Esophagus muscularis mucosa (tissue), 3 donors: Measurements from ENCODE around the gene PCBP3.

Source experiments
- POLR2AphosphoS5 ChIP-seq, 2 donors: sonication (generic); formaldehyde crosslinking; IDR thresholded peaks; one replicate each; pipeline ENCODE4 v1.6.1; 2017; ENCODE audit warnings: antibody characterized with exemption in 2 of 2
- TF ChIP-seq, protein P1 (sequence below), 3 experiments: fragments of 200-600 bp in 2 of 3; fragments of 450-650 bp in 1 of 3; sonication (generic) in 2 of 3; IDR thresholded peaks; one replicate each; pipeline ENCODE4 v1.5.1; 2017 to 2019; ENCODE audit warnings: antibody characterized with exemption in 3 of 3, mild to moderate bottlenecking in 2 of 3, moderate library complexity in 1 of 3

GRCh38 chr21:45830720-45831366 is 187.3 kb downstream of the PCBP3 start:
- TF ChIP-seq, protein P1, sequence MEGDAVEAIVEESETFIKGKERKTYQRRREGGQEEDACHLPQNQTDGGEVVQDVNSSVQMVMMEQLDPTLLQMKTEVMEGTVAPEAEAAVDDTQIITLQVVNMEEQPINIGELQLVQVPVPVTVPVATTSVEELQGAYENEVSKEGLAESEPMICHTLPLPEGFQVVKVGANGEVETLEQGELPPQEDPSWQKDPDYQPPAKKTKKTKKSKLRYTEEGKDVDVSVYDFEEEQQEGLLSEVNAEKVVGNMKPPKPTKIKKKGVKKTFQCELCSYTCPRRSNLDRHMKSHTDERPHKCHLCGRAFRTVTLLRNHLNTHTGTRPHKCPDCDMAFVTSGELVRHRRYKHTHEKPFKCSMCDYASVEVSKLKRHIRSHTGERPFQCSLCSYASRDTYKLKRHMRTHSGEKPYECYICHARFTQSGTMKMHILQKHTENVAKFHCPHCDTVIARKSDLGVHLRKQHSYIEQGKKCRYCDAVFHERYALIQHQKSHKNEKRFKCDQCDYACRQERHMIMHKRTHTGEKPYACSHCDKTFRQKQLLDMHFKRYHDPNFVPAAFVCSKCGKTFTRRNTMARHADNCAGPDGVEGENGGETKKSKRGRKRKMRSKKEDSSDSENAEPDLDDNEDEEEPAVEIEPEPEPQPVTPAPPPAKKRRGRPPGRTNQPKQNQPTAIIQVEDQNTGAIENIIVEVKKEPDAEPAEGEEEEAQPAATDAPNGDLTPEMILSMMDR (IDR thresholded peaks at IDR 0.05), result no peak
- no peak for TF ChIP-seq POLR2AphosphoS5 (IDR thresholded peaks at IDR 0.05)
